Fibroblast of lung (primary cell): ENCODE data around the gene OR56B4.

Experiments used
- EZH2 ChIP-seq: IDR thresholded peaks from 2 replicates; pipeline ENCODE4 v1.5.1; 2012; ENCODE audit warnings: low read length, control low read depth, mild to moderate bottlenecking; ENCODE audit errors: missing control alignments
- TF ChIP-seq, protein P1 (sequence below), 2 donors: IDR thresholded peaks in 1 of 2; conservative IDR thresholded peaks in 1 of 2; 1 replicate in 1 of 2; 2 replicates in 1 of 2; pipeline ENCODE4 v1.5.1; 2011 to 2012; ENCODE audit warnings: low read length in 2 of 2, control low read depth in 1 of 2, inconsistent platforms in 1 of 2, low read depth in 1 of 2, mild to moderate bottlenecking in 1 of 2

DNA sequence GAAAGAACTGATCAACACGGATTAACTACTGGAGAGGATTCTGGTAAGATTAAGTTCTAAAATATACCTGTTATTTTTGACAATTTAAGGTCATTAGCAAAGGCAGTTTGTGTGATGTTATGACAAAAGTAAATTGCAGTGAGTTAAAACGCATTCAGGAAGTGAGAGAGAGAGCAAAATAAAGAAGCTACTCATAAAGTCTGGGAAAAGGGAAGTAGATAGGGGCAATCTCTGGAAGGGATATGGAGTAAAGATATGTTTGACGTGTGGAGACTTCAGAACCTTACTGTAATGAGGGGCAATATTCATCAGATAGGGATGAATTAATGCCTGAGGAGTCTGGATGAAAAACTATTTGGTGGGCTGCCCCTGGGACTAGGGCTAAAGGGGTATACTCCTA, 16.8 kb downstream of the OR56B4 start:
- TF ChIP-seq, protein P1, sequence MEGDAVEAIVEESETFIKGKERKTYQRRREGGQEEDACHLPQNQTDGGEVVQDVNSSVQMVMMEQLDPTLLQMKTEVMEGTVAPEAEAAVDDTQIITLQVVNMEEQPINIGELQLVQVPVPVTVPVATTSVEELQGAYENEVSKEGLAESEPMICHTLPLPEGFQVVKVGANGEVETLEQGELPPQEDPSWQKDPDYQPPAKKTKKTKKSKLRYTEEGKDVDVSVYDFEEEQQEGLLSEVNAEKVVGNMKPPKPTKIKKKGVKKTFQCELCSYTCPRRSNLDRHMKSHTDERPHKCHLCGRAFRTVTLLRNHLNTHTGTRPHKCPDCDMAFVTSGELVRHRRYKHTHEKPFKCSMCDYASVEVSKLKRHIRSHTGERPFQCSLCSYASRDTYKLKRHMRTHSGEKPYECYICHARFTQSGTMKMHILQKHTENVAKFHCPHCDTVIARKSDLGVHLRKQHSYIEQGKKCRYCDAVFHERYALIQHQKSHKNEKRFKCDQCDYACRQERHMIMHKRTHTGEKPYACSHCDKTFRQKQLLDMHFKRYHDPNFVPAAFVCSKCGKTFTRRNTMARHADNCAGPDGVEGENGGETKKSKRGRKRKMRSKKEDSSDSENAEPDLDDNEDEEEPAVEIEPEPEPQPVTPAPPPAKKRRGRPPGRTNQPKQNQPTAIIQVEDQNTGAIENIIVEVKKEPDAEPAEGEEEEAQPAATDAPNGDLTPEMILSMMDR (conservative IDR thresholded peaks at IDR 0.05 in 1 of 2, IDR thresholded peaks at IDR 0.05 in 1 of 2; ENCODE audit: low read depth in 1 of 2, low read length in 2 of 2), result no peak
- no peak for TF ChIP-seq EZH2
